C4-2B (cell line): ENCODE results near the gene RBM7.

ENCODE experiments used
- H3K27ac ChIP-seq: fragments of 450-650 bp; 2 replicates; pipeline ENCODE4 v1.5.1; 2017
- CTCF ChIP-seq: fragments of 450-650 bp; conservative IDR thresholded peaks from 2 replicates; pipeline ENCODE4 v1.5.1; 2017; ENCODE audit warnings: mild to moderate bottlenecking
- ZFX ChIP-seq: fragments of 450-650 bp; IDR thresholded peaks from 2 replicates; pipeline ENCODE4 v1.6.1; 2017

The RBM7 gene

GRCh38 chr11:114382509-114382908 is 18.0 kb upstream of the RBM7 start:
- TF ChIP-seq CTCF (no peak), ZFX (no peak)
- no peak overlapping the region for H3K27ac ChIP-seq

- TF ChIP-seq ZFX: no peak
- no peak for TF ChIP-seq CTCF
- no peak overlapping the region for H3K27ac ChIP-seq
These were observed 16.0 kb upstream of the RBM7 start for GRCh38 chr11:114384487-114384886.

- no peak for TF ChIP-seq ZFX
- no peak for TF ChIP-seq CTCF
- H3K27ac ChIP-seq: no peak overlapping the region
These were observed 14.3 kb upstream of the RBM7 start for GRCh38 chr11:114386131-114386530.

- H3K27ac ChIP-seq: no peak overlapping the region
- TF ChIP-seq ZFX (no peak), CTCF (no peak)
These were observed 13.9 kb upstream of the RBM7 start for GRCh38 chr11:114386545-114386944.

GRCh38 chr11:114392735-114393667 is 7.5 kb upstream of the RBM7 start:
- no peak for TF ChIP-seq CTCF
- TF ChIP-seq ZFX: no peak
- no peak overlapping the region for H3K27ac ChIP-seq

GRCh38 chr11:114395736-114396135 is 4.7 kb upstream of the RBM7 start:
- no peak overlapping the region for H3K27ac ChIP-seq
- TF ChIP-seq ZFX: no peak
- TF ChIP-seq CTCF: peak; percentile 69

- H3K27ac ChIP-seq: no peak overlapping the region
- TF ChIP-seq ZFX (no peak), CTCF (no peak)
These were observed 3.5 kb upstream of the RBM7 start for GRCh38 chr11:114396916-114397315.
